CD4-positive, alpha-beta T cell treated with Interleukin-1 beta for 1 hour (primary cell): Measurements from ENCODE around the gene TEX44.
"Not testable (repeated sequence)": the region's sequence is repeated elsewhere in the genome, so short reads cannot be mapped to it uniquely, and the experiment has no call there.

Experiments
- DNase-seq, 2 donors: peaks; one replicate each; pipeline ENCODE4 v3.0.0-alpha.2; 2020 to 2022

TEX44 gene

GRCh38 chr2:231571661-231572191 is 20.9 kb upstream of the TEX44 start:
- DNase-seq: no peak

DNA sequence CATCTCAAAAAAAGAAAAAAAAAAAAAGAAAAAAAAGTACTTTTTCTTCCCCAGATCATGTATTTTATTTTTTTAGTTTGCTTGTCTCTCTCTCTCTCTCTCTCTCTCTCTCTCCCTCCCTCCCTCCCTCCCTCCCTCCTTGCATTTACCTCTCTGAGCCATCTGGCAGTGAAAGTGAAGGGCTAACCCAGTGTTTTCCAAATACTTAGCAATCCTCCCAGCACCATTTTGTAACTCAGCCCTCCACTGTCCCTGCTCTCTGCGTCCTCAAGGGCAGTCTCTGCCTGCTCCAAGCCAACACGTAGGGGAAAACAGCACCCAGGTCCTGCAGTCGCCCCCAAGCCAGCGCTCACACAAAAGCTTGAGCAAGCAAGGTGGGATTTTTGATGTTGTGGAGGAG is 19.6 kb upstream of the TEX44 start:
- no peak for DNase-seq

DNA sequence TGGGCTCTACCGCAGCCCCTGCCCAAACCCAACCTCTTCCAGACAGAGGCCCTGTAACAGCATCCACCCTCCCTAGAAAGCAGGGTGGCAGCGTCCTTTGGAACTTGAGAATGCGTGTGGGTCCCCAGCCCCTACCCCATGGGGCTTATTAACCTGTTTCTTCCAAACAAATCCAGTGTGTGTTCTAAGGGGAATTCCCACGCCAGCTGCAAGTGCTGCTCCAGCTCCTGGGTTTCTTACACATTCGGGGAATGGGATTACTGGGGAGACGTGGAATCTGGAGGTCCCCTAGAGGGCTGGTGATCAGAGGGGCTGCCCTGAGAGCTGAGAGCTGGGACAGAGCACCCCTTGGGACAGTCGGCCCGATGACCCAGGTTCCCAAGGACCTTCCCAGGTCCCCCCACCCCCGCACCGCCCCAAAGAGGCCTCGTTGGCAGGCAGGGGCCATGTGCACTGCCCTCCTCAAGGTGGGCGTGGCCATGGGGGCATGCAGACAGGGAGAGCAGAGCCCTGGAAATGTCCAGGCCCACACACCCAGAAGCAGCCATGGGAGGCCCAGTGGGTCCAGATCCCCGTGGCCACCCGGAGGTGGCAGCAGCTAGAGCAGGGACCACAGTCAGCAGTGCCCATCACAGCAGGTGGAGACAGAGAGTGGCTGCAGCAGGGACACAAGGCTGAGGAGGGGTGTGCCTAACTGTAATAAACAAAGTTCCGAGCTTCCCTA is 18.8 kb upstream of the TEX44 start:
- DNase-seq: no peak

- DNase-seq: no peak
Observed at GRCh38 chr2:231575612-231576256, 16.9 kb upstream of the TEX44 start.

GRCh38 chr2:231576465-231576864 is 16.2 kb upstream of the TEX44 start:
- no peak for DNase-seq

DNA sequence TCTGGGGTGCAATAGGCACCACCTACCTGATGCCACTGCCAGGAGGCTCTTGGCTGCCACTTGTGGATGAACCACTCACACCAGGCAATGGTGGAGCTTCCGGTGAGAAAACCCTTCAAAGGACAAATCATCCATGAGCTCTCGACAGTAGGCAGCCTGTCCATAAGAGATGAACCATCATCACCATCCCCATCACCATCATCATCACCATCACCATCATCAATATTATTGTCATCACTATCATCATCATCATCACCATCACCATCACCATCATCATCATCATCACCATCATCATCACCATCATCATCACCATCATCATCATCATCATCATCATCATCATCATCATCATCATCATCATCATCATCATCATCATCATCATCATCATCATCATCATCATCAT is 14.0 kb upstream of the TEX44 start:
- not testable (repeated sequence) for DNase-seq

GRCh38 chr2:231579560-231579959 is 13.1 kb upstream of the TEX44 start:
- DNase-seq: no peak

DNA sequence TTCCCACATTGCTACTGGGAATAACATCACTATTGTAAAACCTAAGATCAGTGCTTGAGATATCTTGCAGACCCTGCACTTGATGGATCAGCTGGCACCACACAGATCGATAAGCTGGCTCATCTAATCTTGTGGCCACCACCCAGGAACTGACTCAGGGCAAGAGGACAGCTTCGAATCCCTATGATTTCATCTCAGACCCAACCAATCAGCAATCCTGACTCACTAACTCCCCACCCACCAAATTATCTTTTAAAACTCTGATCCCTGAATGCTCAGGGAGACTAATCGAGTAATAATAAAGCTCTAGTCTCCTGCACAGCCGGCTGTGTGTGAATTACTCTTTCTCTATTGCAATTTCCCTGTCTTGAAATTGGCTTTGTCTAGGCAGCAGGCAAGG is 11.3 kb upstream of the TEX44 start:
- DNase-seq: no peak

- DNase-seq: no peak
Observed at GRCh38 chr2:231583982-231584381, 8.7 kb upstream of the TEX44 start.

GRCh38 chr2:231587744-231588143 is 4.9 kb upstream of the TEX44 start:
- DNase-seq: not testable (repeated sequence)

DNA sequence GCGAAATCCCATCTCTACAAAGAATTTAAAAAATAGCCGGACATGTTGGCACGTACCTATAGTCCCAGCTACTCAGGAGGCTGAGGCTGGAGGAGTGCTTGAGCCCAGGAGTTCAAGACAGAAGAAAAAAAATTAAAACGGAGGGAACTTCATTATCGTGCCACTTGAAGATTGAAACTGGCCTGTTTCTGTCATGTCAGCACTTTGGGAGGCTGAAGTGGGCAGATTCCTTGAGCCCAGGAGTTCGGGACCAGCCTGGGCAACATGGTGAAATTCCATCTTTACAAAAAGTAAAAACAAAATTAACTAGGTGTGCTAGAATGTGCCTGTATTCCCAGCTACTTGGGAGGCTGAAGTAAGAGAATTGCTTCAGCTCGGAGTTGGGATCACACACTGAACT is 3.0 kb upstream of the TEX44 start:
- DNase-seq: no peak

- DNase-seq: no peak
Observed at GRCh38 chr2:231590614-231591013, 2.0 kb upstream of the TEX44 start.

- DNase-seq: no peak
Observed at GRCh38 chr2:231593666-231594065, 1.0 kb downstream of the TEX44 start.

DNA sequence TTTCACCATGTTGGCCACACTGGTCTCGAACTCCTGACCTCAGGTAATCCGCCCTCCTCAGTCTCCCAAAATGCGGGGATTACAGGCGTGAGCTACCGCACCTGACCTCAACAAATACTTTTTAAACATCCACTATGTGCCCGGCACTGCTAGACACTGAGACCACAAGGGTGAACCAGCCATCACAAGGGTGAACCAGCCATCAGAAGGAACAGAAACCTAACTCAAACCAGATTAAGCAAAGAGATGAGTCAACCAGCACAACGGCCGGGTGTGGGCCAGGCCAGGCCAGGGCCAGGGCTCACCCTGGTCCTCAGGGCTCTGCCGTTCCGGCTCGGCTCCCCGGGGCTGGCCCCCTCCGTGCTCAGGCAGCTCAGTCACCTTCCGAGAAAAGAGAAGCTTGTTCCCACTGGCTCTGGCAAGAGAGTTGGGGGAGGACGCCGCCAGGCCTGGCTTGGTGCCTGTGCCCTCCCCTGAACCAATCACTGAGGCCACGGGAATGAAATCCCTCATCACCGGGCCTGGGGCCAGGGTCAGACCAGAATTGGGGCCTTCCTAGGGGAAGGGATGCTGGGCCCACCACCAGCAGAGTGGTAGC is 4.4 kb downstream of the TEX44 start:
- DNase-seq: peak in 1 of 2 donors; percentile 69

GRCh38 chr2:231597627-231598026 is 5.0 kb downstream of the TEX44 start:
- DNase-seq: no peak

GRCh38 chr2:231600619-231601355 is 8.1 kb downstream of the TEX44 start:
- no peak for DNase-seq

DNA sequence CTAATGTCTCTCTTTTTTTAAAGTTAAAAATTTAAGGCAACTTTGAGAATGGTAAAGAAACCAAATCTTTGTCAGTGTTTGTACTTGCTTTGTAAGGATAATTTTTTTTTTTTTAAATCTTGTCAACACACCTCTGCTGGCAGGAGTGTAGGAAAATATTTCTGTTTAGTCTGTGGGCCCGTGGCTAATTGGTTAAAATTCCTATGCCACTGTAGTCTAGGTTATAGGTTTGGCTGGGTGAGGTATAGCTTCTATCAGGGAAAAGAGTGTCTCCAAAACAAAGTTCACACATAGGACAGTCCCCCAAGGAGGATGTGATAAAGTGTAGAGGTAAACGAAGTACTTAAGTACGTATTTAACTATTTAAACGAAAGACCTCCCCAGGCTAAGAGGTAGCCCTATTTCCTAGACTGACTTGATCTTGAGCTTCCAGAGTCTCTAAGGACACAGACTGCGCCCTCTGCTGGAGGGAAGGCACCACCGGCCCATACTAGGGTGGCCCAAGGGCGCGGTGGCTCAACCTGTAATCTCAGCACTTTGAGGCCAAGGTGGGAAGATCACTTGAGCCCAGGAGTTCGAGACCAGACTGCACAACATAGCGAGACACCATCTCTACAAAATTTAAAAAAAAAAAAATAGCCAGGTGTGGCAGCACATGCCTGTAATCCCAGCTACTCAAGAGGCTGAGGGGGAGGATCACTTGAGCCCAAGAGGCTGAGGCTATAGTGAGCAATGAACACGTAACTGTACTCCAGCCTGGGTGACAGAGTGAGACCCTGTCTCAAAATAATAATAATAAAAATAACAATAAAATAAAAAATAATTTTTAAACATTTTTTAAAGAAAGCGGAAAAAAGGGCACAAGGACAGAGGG is 8.9 kb downstream of the TEX44 start:
- DNase-seq: peak; percentile 79 to 80

DNA sequence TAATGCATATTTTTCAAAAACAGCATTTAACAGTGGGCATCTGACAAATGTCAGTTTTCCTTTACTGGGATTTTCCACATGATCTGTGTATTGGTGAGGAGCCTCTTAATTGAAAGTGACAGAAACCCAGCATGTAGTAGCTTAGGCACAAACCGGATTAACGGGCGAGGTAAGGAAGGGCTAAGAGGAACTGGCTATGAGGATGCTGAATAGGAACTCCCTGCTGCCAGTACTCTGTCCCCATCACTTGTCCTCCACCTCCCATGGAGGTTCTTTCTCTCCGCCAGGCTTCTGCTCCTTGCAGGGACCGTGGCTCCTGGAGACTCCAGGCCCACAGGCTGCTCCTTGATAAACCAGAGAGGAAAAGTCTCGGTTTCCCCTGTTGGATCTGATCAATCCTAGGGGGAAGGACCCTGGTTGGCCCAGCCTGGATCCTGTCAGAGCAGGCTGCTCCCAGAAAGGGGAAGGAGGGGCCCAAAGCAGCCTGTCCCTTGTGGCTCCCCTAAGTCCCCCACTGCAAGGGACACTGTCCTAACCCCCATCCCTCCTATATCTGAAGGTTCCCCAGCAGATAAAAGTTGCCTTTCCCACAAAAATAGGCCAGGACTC is 10.3 kb downstream of the TEX44 start:
- no peak for DNase-seq

- no peak for DNase-seq
Observed at GRCh38 chr2:231604101-231604684, 11.5 kb downstream of the TEX44 start.

GRCh38 chr2:231604685-231605606 is 12.3 kb downstream of the TEX44 start:
- peak; percentile 97 to 99 for DNase-seq
